Astrocyte (in vitro differentiated cells and primary cell): Measurements from ENCODE around the gene SC5D. TPM values are rescaled to one million over a fixed set of nuclear protein-coding genes. Genes with fewer than 3 reads are reported as not detected.

Experiments
- DNase-seq: peaks from one replicate; pipeline ENCODE4 v3.0.0-alpha.2; 2010; ENCODE audit warnings: low read depth
- FAIRE-seq: peaks from 2 replicates; lab custom pipeline; 2011; peaks lifted over from hg19 to GRCh38; lab: Jason Lieb, UNC
- H2AFZ ChIP-seq: 2 replicates; pipeline ENCODE4 v1.6.0; 2012; ENCODE audit warnings: low read depth, low read length, inconsistent platforms
- H3K27ac ChIP-seq: 2 replicates; pipeline ENCODE4 v1.5.1; 2011; ENCODE audit warnings: low read depth, low read length, inconsistent platforms
- H3K27me3 ChIP-seq: 2 replicates; pipeline ENCODE4 v1.6.0; 2011; ENCODE audit warnings: low read length, inconsistent platforms; ENCODE audit not compliant: insufficient read depth
- H3K36me3 ChIP-seq: 2 replicates; pipeline ENCODE4 v1.5.1; 2011; ENCODE audit warnings: low read length, inconsistent platforms; ENCODE audit not compliant: insufficient read depth
- H3K4me1 ChIP-seq: 2 replicates; pipeline ENCODE4 v1.5.1; 2011; ENCODE audit warnings: low read length, inconsistent platforms; ENCODE audit not compliant: insufficient read depth
- H3K4me2 ChIP-seq: 2 replicates; pipeline ENCODE4 v1.6.0; 2012; ENCODE audit warnings: low read length, inconsistent platforms
- H3K4me3 ChIP-seq: 2 replicates; pipeline ENCODE4 v1.5.1; 2011; ENCODE audit warnings: low read depth, mild to moderate bottlenecking, low read length, inconsistent platforms; ENCODE audit not compliant: insufficient read depth
- H3K79me2 ChIP-seq: 2 replicates; pipeline ENCODE4 v1.6.0; 2012; ENCODE audit warnings: mild to moderate bottlenecking, low read length, inconsistent platforms; ENCODE audit not compliant: insufficient read depth
- H3K9ac ChIP-seq: 2 replicates; pipeline ENCODE4 v1.6.0; 2012; ENCODE audit warnings: mild to moderate bottlenecking, low read length, inconsistent platforms
- H3K9me3 ChIP-seq: 2 replicates; pipeline ENCODE4 v1.5.1; 2012; ENCODE audit warnings: low read depth, mild to moderate bottlenecking, low read length, inconsistent platforms; ENCODE audit not compliant: insufficient read depth
- H4K20me1 ChIP-seq: 2 replicates; pipeline ENCODE4 v1.6.0; 2012; ENCODE audit warnings: low read length, inconsistent platforms; ENCODE audit not compliant: insufficient read depth
- H3K27ac Mint-ChIP-seq: one replicate; pipeline ENCODE4 v1.8.0; 2021; ENCODE audit warnings: mild to moderate bottlenecking, mixed read lengths; ENCODE audit not compliant: unreplicated experiment
- H3K27me3 Mint-ChIP-seq: one replicate; pipeline ENCODE4 v1.8.0; 2021; ENCODE audit warnings: low read depth, mixed read lengths; ENCODE audit not compliant: unreplicated experiment
- H3K36me3 Mint-ChIP-seq: one replicate; pipeline ENCODE4 v1.8.0; 2021; ENCODE audit warnings: low read depth, mixed read lengths; ENCODE audit not compliant: unreplicated experiment
- H3K4me1 Mint-ChIP-seq: one replicate; pipeline ENCODE4 v1.8.0; 2021; ENCODE audit warnings: low read depth, mixed read lengths; ENCODE audit not compliant: unreplicated experiment
- H3K4me3 Mint-ChIP-seq: one replicate; pipeline ENCODE4 v1.8.0; 2021; ENCODE audit warnings: mild to moderate bottlenecking, moderate library complexity, mixed read lengths; ENCODE audit not compliant: unreplicated experiment
- H3K9me3 Mint-ChIP-seq: one replicate; pipeline ENCODE4 v1.8.0; 2021; ENCODE audit warnings: mild to moderate bottlenecking, mixed read lengths; ENCODE audit not compliant: unreplicated experiment
- EZH2 ChIP-seq: IDR thresholded peaks from 2 replicates; pipeline ENCODE4 v1.6.1; 2012; ENCODE audit warnings: mild to moderate bottlenecking, low read length, inconsistent platforms; ENCODE audit not compliant: insufficient read depth
- total RNA-seq: library from RNA; stranded (reverse); gene quantifications from 2 replicates; pipeline ENCODE4 v1.2.1, GENCODE V29; 2021
- TF ChIP-seq, protein P1 (sequence below): IDR thresholded peaks from 2 replicates; pipeline ENCODE4 v1.5.1; 2011; ENCODE audit warnings: low read depth, mild to moderate bottlenecking, inconsistent platforms, low read length, moderate library complexity; ENCODE audit not compliant: insufficient read depth

The SC5D gene
- total RNA-seq, 1 donor from 2014 or later: 81.8 TPM

DNA sequence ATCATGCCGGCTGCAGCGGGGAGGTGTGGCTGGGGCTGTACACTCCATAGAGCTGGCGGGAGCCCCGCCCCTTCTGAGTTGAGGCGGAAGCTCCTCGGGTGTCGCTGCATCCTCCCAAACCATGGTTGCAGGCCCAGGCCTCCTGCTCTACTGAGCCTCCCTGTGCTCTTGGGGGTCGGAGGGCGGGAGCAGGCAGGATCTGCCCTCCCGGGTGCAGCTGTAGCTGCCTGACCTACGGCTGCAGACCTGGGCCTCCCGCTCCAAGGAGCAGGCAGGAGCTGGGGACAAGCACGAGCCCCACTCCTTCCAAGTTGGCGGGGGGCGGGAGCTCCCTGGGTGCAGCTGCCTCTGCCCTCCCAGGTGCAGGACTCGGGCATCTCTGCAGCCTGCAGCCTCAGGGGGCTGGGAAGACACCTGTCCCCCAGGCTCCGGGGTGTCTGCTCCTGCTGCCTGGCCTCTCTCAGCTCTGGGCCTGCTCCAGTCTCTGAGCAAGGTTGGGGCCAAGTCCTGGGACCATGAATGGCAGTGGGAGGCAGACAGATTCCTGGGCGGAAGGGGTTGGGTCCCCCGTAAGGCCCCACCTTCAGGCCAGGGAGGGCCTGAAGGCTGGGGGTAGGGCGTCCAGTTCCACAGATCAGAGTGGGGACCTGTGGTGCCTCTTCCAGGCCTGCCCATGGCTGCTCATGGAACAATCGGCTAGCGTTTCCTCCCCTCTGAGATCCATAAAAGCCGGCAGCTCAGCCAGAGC, 46.4 kb upstream of the SC5D start:
- Histone ChIP-seq H2AFZ (no peak overlapping the region), H3K4me2 (no peak overlapping the region), H3K27me3 (no peaks in the 10 kb centered on the region), H3K36me3 (no peaks in the 10 kb centered on the region), H3K9me3 (no peaks in the 10 kb centered on the region), H3K9ac (no peak overlapping the region), H3K79me2 (no peaks in the 10 kb centered on the region), H3K4me3 (no peak overlapping the region), H4K20me1 (no peaks in the 10 kb centered on the region), H3K27ac (no peak overlapping the region), H3K4me1 (peaks cover 7% of the 10 kb centered on the region)
- Mint-ChIP-seq H3K27ac (no peak overlapping the region), H3K36me3 (no peaks in the 10 kb centered on the region), H3K27me3 (no peaks in the 10 kb centered on the region), H3K4me3 (no peak overlapping the region), H3K9me3 (no peaks in the 10 kb centered on the region), H3K4me1 (peaks cover 27% of the 10 kb centered on the region)
- DNase-seq (no peak), FAIRE-seq (no peak)
- TF ChIP-seq, protein P1, sequence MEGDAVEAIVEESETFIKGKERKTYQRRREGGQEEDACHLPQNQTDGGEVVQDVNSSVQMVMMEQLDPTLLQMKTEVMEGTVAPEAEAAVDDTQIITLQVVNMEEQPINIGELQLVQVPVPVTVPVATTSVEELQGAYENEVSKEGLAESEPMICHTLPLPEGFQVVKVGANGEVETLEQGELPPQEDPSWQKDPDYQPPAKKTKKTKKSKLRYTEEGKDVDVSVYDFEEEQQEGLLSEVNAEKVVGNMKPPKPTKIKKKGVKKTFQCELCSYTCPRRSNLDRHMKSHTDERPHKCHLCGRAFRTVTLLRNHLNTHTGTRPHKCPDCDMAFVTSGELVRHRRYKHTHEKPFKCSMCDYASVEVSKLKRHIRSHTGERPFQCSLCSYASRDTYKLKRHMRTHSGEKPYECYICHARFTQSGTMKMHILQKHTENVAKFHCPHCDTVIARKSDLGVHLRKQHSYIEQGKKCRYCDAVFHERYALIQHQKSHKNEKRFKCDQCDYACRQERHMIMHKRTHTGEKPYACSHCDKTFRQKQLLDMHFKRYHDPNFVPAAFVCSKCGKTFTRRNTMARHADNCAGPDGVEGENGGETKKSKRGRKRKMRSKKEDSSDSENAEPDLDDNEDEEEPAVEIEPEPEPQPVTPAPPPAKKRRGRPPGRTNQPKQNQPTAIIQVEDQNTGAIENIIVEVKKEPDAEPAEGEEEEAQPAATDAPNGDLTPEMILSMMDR: no peak
- TF ChIP-seq EZH2: no peak

DNA sequence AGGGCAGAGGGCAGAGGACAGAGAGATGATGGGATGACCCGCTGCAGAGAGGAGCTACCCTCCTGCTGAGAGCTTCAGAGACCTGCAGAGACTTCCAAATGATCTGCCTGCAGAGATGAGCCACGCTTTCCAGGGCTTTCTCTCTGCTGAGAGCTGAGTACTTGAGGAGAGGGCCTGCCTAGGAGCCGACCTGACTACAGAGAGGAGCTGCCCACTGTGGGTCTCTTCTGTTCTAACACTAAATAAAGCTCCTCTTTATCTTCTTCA, 45.9 kb upstream of the SC5D start:
- H3K27ac Mint-ChIP-seq: peak overlapping the region; percentile 41
- H3K4me3 Mint-ChIP-seq: no peak overlapping the region
- H3K27ac ChIP-seq: no peak overlapping the region
- H3K4me3 ChIP-seq: no peak overlapping the region
- H3K4me1 Mint-ChIP-seq: peaks cover 31% of the 10 kb centered on the region
- DNase-seq (no peak), FAIRE-seq (no peak)
- no peaks in the 10 kb centered on the region for H3K27me3 ChIP-seq
- no peak overlapping the region for H3K9ac ChIP-seq
- H3K36me3 Mint-ChIP-seq: no peaks in the 10 kb centered on the region
- TF ChIP-seq EZH2: no peak
- TF ChIP-seq, protein P1: no peak
- no peak overlapping the region for H3K4me2 ChIP-seq
- H3K79me2 ChIP-seq: no peaks in the 10 kb centered on the region
- H4K20me1 ChIP-seq: no peaks in the 10 kb centered on the region
- H3K9me3 Mint-ChIP-seq: no peaks in the 10 kb centered on the region
- no peaks in the 10 kb centered on the region for H3K9me3 ChIP-seq
- no peak overlapping the region for H2AFZ ChIP-seq
- H3K36me3 ChIP-seq: no peaks in the 10 kb centered on the region
- H3K27me3 Mint-ChIP-seq: no peaks in the 10 kb centered on the region
- H3K4me1 ChIP-seq: peaks cover 7% of the 10 kb centered on the region

DNA sequence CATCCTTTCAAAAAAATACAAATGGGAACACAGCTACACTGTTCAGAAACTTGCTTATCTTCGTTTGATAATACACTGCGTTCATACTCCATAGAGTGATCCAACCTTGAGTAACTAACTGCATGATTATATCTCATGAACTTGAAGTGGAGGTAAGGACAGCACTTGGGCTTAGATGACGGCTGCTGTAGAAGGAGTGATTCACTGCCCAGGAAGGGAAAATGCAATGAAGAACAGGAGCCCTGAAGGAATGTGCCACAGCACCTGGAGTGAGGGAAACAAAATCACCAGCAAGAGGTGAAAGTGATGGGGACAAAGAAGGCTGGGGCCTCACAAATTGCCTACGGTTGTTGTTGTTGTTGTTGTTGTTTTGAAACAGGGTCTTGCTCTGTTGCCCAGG, 44.1 kb upstream of the SC5D start:
- H3K4me1 Mint-ChIP-seq: peaks cover 27% of the 10 kb centered on the region
- H3K9me3 Mint-ChIP-seq: no peaks in the 10 kb centered on the region
- Histone ChIP-seq H3K36me3 (no peaks in the 10 kb centered on the region), H3K4me2 (peak overlapping the region; percentile 75), H3K27me3 (no peaks in the 10 kb centered on the region), H3K4me1 (peaks cover 7% of the 10 kb centered on the region), H4K20me1 (no peaks in the 10 kb centered on the region), H3K9ac (no peak overlapping the region), H3K27ac (no peak overlapping the region), H3K79me2 (no peaks in the 10 kb centered on the region), H2AFZ (peak overlapping the region; percentile 7), H3K4me3 (no peak overlapping the region), H3K9me3 (no peaks in the 10 kb centered on the region)
- no peaks in the 10 kb centered on the region for H3K36me3 Mint-ChIP-seq
- no peaks in the 10 kb centered on the region for H3K27me3 Mint-ChIP-seq
- FAIRE-seq: no peak
- no peak overlapping the region for H3K27ac Mint-ChIP-seq
- peak; percentile 60 for DNase-seq
- H3K4me3 Mint-ChIP-seq: no peak overlapping the region
- TF ChIP-seq, protein P1: no peak
- TF ChIP-seq EZH2: no peak
